ENCODE measurements around the gene KDM1B.
"Not testable (repeated sequence)": the region's sequence is repeated elsewhere in the genome, so short reads cannot be mapped to it uniquely, and the experiment has no call there.

The KDM1B gene

GRCh38 chr6:18148304-18149025 is 6.8 kb upstream of the KDM1B start:
- DNase-seq (ENCODE audit: low spot score): no peak

DNA sequence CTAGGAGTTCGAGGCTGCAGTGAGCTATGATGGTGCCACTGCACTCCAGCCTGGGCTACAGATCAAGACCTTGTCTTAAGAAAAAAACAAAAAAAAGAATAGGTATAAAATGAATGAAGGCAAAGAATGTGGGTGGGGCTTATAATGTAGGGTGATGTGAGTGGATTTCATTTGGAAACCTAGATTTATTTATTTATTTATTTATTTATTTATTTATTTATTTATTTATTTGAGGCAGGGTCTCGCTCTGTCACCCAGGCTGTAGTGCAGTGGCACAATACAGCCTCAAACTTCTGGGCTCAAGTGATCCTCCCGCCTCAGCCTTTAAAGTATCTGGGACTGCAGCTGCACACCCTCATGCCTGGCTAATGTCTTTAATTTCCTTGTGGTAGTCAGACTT is 3.8 kb upstream of the KDM1B start:
- DNase-seq (ENCODE audit: low spot score): not testable (repeated sequence)

DNA sequence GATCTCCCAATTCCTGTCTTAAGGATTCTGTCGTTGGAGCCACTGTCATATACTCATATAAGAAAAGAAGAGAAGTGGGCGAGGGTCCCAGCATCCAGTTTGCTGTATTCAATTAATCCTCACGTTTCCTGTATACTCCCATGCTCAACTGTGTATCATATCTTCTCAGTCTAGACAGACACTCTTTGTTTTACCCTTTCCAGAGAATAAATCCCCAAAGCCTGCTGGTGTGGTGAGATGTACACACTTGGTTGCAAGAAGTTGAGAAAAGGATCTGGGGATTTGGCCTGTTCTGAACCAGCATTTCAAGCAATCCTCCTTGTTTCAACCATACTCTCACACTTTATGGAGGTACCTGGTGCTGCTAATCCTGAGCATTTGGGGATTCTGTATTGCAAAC is 3.4 kb upstream of the KDM1B start:
- DNase-seq (ENCODE audit: low spot score): no peak

- DNase-seq (ENCODE audit: low spot score): peak; percentile 17
These were observed 1.9 kb upstream of the KDM1B start for GRCh38 chr6:18153311-18153703.

- no peak for DNase-seq (ENCODE audit: low spot score)
These were observed 594 bp upstream of the KDM1B start, which contains the start of gene TPMT for GRCh38 chr6:18154507-18155149. TPMT (minus strand) TSS chr6:18155077; CDS start chr6:18149127, 5,950 bp downstream.

DNA sequence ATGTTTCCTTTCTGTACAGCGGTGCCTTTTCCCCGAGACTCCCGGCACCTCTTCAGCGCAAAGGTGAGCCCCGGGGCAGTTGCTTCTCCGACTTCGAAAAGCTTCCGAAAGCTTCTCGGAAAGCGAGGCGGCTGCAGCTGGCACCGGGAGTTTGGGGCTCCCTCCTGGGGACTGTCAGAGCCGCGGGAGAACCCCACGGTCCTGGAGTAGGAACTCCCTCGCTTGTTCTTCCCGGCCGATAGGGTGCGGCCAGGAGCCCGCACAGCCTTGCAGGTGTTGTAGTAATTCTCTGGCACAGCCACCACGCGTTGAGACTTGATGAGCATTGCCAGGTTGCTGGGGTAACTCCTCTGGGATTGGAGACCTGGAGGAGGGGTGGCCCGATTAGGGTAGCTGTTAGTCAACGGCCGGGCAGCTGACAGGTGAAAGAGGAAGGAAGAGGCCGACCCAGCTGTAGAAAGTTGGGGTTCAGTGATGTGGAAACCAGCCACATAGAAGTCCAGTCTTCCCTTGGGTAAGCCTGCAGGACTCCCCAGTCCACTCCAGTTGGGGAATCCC is 721 bp downstream of the KDM1B start:
- peak; percentile 54 for DNase-seq (ENCODE audit: low spot score)

GRCh38 chr6:18160911-18161310 is 5.7 kb downstream of the KDM1B start:
- DNase-seq (ENCODE audit: low spot score): no peak

DNA sequence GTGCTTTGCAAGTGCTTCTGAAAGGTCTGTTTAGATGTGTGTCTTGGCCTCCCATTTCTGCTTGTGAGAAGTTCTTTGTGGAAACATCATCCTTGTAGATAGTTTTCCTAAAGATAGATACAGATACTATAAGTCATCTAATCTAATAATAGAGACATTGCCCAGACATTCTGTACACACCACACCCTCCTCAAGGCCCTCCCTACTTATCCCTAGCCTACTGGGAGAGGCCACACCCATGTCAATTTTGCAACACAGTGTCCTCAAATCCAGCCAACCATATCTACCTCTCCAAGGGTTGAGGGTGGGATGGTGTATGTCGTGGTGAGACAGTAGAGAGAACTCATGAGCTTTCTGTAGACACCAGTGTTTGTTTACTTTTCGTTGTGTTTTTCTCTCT is 6.2 kb downstream of the KDM1B start:
- peak; percentile 15 for DNase-seq (ENCODE audit: low spot score)

DNA sequence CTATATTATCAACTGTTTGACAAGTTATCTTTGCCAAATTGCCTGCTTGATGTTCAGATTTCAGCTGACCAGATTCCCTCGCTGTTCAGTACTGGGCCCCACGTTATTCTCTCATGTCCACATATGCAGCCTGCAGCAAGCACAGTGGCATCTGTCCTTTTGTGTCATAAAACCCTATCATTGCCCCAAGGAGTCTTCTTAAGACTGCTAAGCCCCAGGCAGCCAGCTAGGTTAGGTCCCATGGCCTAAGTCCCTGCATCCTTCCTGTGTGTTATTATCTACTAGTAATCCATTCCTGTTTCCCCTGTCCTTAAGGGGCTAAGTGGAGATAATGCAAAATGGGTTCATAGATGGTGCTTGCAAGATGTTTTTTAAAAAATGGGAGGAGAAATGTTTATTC is 7.2 kb downstream of the KDM1B start:
- no peak for DNase-seq (ENCODE audit: low spot score)

DNA sequence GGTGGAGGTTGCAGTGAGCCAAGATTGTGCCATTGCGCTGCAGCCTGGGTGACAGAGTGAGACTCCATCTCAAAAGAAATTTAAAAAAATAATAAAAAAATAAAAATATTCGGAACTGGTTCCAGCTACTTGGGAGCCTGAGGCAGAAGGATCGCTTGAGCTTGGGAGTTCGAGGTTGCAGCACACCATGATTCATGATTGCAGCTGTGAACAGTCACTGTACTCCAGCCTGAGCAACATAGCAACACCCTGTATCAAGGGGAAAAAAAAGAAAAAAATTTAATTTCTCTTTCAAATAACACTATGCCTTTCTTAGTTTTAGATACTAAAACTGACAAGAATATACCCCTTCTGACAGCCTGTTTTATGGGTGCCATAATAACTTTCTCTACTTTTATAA is 10.5 kb downstream of the KDM1B start:
- no peak for DNase-seq (ENCODE audit: low spot score)

DNA sequence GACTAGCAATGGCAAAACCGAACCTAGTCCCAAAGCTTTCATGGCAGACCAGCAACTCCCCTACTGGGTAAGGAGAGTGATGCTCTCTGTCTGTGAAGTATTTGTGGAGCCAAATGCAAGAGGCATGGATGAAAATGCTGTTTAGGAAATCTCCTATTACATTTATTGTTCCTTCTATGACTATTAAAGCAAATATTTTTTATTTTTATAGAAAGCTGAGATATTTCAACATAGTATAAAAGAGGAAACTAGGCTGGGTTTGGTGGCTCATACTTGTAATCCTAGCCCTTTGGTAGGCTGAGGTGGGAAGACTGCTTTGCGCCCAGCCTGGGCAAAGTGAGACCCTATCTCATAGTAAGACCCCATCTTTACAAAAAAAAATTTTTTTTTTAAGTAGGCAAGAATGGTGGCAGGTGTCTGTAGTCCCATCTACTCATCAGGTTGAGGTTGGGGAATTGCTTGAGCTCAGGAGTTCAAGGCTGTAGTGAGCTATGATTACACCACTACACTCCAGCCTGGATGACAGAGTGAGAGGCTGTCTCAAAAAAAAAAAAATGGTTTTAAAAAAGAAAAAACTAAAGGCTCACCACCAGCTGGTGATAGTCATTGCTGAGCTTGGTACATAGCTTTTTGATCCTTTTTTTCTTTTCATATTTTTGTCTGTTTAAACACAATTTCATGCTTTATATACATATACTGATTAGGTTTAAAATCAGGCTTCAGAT is 11.3 kb downstream of the KDM1B start:
- no peak for DNase-seq (ENCODE audit: low spot score)

DNA sequence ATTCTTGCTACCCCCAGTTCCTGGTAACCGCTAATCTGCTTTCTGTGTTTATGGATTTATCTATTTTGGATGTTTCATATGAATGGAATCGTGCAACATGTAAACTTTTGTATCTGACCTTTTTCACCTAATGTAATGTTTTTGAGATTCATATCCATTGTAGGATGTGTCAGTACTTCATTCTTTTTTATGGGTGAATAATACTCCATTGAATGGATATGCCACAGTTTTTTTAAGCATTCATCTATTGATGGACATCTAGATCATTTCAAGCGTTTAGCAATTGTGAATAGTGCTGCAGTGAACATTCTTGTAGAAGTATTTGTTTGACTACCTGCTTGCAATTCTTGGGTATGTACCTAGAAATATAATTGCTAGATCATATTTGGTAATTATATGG is 13.0 kb downstream of the KDM1B start:
- no peak for DNase-seq (ENCODE audit: low spot score)

GRCh38 chr6:18171871-18172270 is 16.6 kb downstream of the KDM1B start:
- no peak for DNase-seq (ENCODE audit: low spot score)

GRCh38 chr6:18176198-18176597 is 21.0 kb downstream of the KDM1B start:
- DNase-seq (ENCODE audit: low spot score): not testable (repeated sequence)

DNA sequence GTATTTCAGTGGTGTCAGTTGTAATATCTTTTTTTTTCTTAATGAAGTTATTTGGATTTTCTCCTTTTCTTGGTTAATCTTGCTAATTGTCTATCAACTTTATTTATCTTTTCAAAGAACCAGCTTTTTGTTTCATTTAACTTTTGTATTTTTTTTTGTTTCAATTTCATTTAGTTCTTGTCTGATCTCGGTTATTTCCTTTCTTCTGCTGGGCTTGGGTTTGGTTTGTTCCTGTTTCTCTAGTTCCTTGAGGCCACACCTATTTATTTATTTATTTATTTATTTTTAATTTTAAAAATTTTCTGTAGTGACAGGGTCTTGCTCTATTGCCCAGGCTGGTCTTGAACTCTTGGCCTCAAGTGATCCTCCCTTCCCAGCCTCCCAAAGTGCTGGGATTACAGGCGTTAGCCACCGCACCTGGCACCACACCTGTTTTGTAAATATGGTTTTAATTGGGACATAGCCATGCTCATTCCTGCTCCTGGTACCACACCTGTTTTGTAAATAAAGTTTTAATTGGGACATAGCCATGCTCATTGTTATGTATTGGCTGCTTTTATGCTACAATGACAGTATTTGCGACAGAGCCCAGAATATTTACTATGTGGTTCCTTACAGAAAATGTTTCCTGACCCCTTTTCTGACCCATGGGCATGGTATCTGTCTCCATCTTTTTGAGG is 22.2 kb downstream of the KDM1B start:
- DNase-seq (ENCODE audit: low spot score): no peak

- no peak for DNase-seq (ENCODE audit: low spot score)
These were observed 23.9 kb downstream of the KDM1B start for GRCh38 chr6:18178960-18179615.

GRCh38 chr6:18179770-18180356 is 24.6 kb downstream of the KDM1B start:
- no peak for DNase-seq (ENCODE audit: low spot score)

GRCh38 chr6:18182568-18182967 is 27.3 kb downstream of the KDM1B start:
- DNase-seq (ENCODE audit: low spot score): no peak

DNA sequence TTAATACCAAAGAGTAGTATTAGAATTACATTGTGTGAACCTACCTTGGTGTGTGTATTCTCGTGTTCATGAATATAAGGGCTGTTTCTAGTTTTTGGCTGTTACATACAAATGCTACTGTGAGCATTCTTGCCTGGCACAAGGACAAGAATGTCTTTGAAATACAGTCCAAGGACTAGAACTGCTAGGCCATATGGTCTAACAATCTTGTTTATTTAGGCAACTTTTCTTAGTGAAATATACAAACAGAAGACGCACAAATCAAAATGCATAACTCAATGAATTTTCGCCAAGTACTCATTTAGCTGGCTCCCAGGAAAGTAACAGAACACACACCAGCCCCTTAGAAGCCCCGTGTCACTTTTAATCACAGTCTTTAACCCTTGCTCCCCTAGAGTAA is 28.5 kb downstream of the KDM1B start:
- DNase-seq (ENCODE audit: low spot score): no peak

GRCh38 chr6:18185624-18186023 is 30.4 kb downstream of the KDM1B start:
- DNase-seq (ENCODE audit: low spot score): no peak

GRCh38 chr6:18186033-18186432 is 30.8 kb downstream of the KDM1B start:
- no peak for DNase-seq (ENCODE audit: low spot score)

Measured in hematopoietic multipotent progenitor cell treated with erythropoietin and hydrocortisone succinate and interleukin-3 and kit ligand, for 17 days (in vitro differentiated cells).